ENCODE results near the gene RDH13.
"Not testable (repeated sequence)": the region's sequence is repeated elsewhere in the genome, so short reads cannot be mapped to it uniquely, and the experiment has no call there.

- TF ChIP-seq, protein P1, sequence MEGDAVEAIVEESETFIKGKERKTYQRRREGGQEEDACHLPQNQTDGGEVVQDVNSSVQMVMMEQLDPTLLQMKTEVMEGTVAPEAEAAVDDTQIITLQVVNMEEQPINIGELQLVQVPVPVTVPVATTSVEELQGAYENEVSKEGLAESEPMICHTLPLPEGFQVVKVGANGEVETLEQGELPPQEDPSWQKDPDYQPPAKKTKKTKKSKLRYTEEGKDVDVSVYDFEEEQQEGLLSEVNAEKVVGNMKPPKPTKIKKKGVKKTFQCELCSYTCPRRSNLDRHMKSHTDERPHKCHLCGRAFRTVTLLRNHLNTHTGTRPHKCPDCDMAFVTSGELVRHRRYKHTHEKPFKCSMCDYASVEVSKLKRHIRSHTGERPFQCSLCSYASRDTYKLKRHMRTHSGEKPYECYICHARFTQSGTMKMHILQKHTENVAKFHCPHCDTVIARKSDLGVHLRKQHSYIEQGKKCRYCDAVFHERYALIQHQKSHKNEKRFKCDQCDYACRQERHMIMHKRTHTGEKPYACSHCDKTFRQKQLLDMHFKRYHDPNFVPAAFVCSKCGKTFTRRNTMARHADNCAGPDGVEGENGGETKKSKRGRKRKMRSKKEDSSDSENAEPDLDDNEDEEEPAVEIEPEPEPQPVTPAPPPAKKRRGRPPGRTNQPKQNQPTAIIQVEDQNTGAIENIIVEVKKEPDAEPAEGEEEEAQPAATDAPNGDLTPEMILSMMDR (IDR thresholded peaks at IDR 0.05), result not testable (repeated sequence)
- TF ChIP-seq EP300 (IDR thresholded peaks at IDR 0.05), result not testable (repeated sequence)
These were observed 54.2 kb downstream of the RDH13 start for GRCh38 chr19:55008781-55009180.
